OCI-LY1 (cell line): ENCODE results near the gene COX11.

Experiments
- H2AFZ ChIP-seq: fragments of 200-600 bp; sonication (generic), shearing (Covaris generic); 2 replicates; pipeline ENCODE4 v1.6.0; 2014; ENCODE audit warnings: antibody characterized with exemption, mild to moderate bottlenecking, low read length
- H3F3A ChIP-seq: fragments of 200-600 bp; sonication (generic), shearing (Covaris generic); 2 replicates; pipeline ENCODE4 v1.6.0; 2014; ENCODE audit warnings: mild to moderate bottlenecking, antibody characterized with exemption, low read length, moderate library complexity; ENCODE audit not compliant: insufficient read depth
- H3K27ac ChIP-seq: fragments of 200-600 bp; sonication (generic); 2 replicates; pipeline ENCODE4 v1.5.1; 2014; ENCODE audit warnings: low read length, mixed run types, mild to moderate bottlenecking, low read depth; ENCODE audit not compliant: poor library complexity, severe bottlenecking
- H3K27me3 ChIP-seq: fragments of 200-600 bp; sonication (generic); 2 replicates; pipeline ENCODE4 v1.6.0; 2014; ENCODE audit warnings: antibody characterized with exemption, mild to moderate bottlenecking, low read length, moderate library complexity; ENCODE audit not compliant: insufficient read depth
- H3K36me3 ChIP-seq: fragments of 200-600 bp; sonication (generic); 2 replicates; pipeline ENCODE4 v1.6.1; 2014; ENCODE audit warnings: mild to moderate bottlenecking, antibody characterized with exemption, low read length, moderate library complexity, mixed read lengths; ENCODE audit not compliant: insufficient read depth
- H3K4me1 ChIP-seq: fragments of 200-600 bp; sonication (generic); 2 replicates; pipeline ENCODE4 v1.5.1; 2014; ENCODE audit warnings: mild to moderate bottlenecking, low read length, moderate library complexity; ENCODE audit not compliant: insufficient read depth, severe bottlenecking
- H3K4me2 ChIP-seq: fragments of 200-600 bp; sonication (generic), shearing (Covaris generic); 2 replicates; pipeline ENCODE4 v1.6.1; 2014; ENCODE audit warnings: low read length
- H3K4me3 ChIP-seq: fragments of 200-600 bp; sonication (generic); 2 replicates; pipeline ENCODE4 v1.5.1; 2014; ENCODE audit warnings: low read length, low read depth, mild to moderate bottlenecking, mixed read lengths; ENCODE audit not compliant: poor library complexity, severe bottlenecking
- H3K79me2 ChIP-seq: fragments of 200-600 bp; shearing (Covaris generic); 2 replicates; pipeline ENCODE4 v1.6.1; 2016; ENCODE audit warnings: mixed run types, low read length, mixed read lengths; ENCODE audit not compliant: insufficient read depth
- H3K9ac ChIP-seq: fragments of 200-600 bp; sonication (generic), shearing (Covaris generic); 2 replicates; pipeline ENCODE4 v1.6.1; 2014; ENCODE audit warnings: mild to moderate bottlenecking, low read length, mixed read lengths
- H3K9me2 ChIP-seq: fragments of 200-600 bp; sonication (generic), shearing (Covaris generic); 2 replicates; pipeline ENCODE4 v1.6.1; 2014; ENCODE audit warnings: low read depth, mild to moderate bottlenecking, low read length, mixed read lengths
- H3K9me3 ChIP-seq: fragments of 200-600 bp; shearing (Covaris generic); 2 replicates; pipeline ENCODE4 v1.6.1; 2014; ENCODE audit warnings: low read length, mixed read lengths
- H4K20me1 ChIP-seq: fragments of 200-600 bp; sonication (generic), shearing (Covaris generic); 2 replicates; pipeline ENCODE4 v1.6.0; 2016; ENCODE audit warnings: mild to moderate bottlenecking, low read length; ENCODE audit not compliant: insufficient read depth
- EZH2 ChIP-seq: fragments of 200-600 bp; sonication (generic), shearing (Covaris generic); IDR thresholded peaks from 2 replicates; pipeline ENCODE4 v1.8.0; 2017; ENCODE audit warnings: borderline replicate concordance, mixed run types, mild to moderate bottlenecking, antibody characterized with exemption, low read length, moderate library complexity, mixed read lengths
- TF ChIP-seq, protein P1 (sequence below): fragments of 200-600 bp; sonication (generic), shearing (Covaris generic); IDR thresholded peaks from 2 replicates; pipeline ENCODE4 v1.5.1; 2017; ENCODE audit warnings: mild to moderate bottlenecking, antibody characterized with exemption, low read length, moderate library complexity, mixed read lengths

The COX11 gene

DNA sequence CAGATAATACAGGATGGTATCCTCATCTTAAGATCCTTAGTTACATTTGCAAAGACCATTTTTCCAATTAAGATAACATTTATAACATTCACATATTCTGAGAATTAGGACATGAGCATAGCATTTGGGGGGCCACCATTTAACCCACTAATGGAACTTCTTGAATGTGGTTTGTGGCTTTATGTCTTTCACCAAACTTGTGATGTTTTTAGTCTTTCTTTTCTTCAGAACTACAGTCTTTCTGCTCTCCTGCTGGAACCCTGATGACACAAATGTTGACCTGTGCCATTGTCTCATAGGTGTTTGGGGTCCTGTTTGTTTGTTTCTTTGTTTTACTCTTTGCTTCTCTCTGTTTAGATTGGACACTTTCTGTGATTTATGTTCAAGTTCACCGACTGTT is 23.2 kb downstream of the COX11 start:
- Histone ChIP-seq H3F3A (no peaks in the 10 kb centered on the region), H3K79me2 (no peaks in the 10 kb centered on the region), H3K36me3 (no peaks in the 10 kb centered on the region), H3K9me3 (no peaks in the 10 kb centered on the region), H3K9ac (no peak overlapping the region), H4K20me1 (no peaks in the 10 kb centered on the region), H3K27me3 (peaks cover 3% of the 10 kb centered on the region; the same call in 1 of the 2 replicates), H3K9me2 (no peaks in the 10 kb centered on the region), H3K27ac (no peak overlapping the region), H3K4me1 (no peaks in the 10 kb centered on the region), H2AFZ (no peak overlapping the region), H3K4me2 (no peak overlapping the region), H3K4me3 (no peak overlapping the region)
- TF ChIP-seq, protein P1, sequence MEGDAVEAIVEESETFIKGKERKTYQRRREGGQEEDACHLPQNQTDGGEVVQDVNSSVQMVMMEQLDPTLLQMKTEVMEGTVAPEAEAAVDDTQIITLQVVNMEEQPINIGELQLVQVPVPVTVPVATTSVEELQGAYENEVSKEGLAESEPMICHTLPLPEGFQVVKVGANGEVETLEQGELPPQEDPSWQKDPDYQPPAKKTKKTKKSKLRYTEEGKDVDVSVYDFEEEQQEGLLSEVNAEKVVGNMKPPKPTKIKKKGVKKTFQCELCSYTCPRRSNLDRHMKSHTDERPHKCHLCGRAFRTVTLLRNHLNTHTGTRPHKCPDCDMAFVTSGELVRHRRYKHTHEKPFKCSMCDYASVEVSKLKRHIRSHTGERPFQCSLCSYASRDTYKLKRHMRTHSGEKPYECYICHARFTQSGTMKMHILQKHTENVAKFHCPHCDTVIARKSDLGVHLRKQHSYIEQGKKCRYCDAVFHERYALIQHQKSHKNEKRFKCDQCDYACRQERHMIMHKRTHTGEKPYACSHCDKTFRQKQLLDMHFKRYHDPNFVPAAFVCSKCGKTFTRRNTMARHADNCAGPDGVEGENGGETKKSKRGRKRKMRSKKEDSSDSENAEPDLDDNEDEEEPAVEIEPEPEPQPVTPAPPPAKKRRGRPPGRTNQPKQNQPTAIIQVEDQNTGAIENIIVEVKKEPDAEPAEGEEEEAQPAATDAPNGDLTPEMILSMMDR = no peak
- no peak for TF ChIP-seq EZH2

DNA sequence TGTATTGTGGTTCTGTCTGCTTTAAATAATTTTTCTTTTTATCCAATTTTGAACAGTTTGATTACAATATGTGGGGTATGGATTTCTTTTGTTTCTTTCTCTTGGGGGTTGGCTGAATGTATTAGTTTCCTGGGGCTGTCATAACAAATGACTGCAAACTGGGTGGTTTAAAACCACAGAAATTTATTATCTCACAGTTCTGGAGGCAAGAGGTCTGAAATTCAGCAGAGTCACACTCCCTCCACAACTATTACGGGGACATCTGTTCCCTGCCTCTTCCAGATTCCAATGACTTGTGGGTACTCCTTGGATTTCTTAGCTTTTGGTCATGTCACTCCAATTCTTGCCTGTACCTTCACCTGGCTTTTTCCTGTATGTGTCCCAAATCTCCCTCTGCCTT is 23.7 kb downstream of the COX11 start:
- Histone ChIP-seq H3K36me3 (no peaks in the 10 kb centered on the region), H2AFZ (no peak overlapping the region), H3K9ac (no peak overlapping the region), H3K79me2 (no peaks in the 10 kb centered on the region), H3K4me2 (no peak overlapping the region), H4K20me1 (no peaks in the 10 kb centered on the region), H3K9me3 (no peaks in the 10 kb centered on the region), H3F3A (no peaks in the 10 kb centered on the region), H3K9me2 (no peaks in the 10 kb centered on the region), H3K4me3 (no peak overlapping the region), H3K27ac (no peak overlapping the region), H3K27me3 (peaks cover 3% of the 10 kb centered on the region; the same call in 1 of the 2 replicates), H3K4me1 (no peaks in the 10 kb centered on the region)
- TF ChIP-seq, protein P1 = no peak
- TF ChIP-seq EZH2 = no peak

DNA sequence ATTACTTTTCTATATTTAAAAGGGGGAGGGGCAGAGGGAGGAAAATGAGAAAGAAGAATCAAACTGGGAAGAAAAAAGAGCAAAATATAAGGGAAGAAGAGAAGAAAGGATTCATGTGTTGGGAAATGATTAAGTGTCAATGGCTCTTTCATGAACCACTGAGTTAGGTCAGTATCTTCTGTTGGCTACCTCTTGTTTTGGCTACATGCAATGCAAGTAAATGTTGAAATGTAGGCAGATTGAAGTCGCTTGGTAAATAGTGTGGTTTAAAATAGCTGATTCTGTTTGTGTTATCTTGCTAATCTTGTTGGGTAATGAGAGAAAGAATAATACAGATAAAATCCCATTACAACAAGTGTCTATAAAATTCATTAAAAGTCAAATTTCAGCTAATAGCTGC is 27.2 kb downstream of the COX11 start:
- Histone ChIP-seq H3K4me1 (no peaks in the 10 kb centered on the region), H3K27ac (no peak overlapping the region), H4K20me1 (no peaks in the 10 kb centered on the region), H3K9ac (no peak overlapping the region), H3K9me2 (no peaks in the 10 kb centered on the region), H3F3A (no peaks in the 10 kb centered on the region), H3K9me3 (no peaks in the 10 kb centered on the region), H3K4me3 (no peak overlapping the region), H3K79me2 (no peaks in the 10 kb centered on the region), H2AFZ (no peak overlapping the region), H3K27me3 (peaks cover 3% of the 10 kb centered on the region; the same call in 1 of the 2 replicates), H3K4me2 (no peak overlapping the region), H3K36me3 (no peaks in the 10 kb centered on the region)
- TF ChIP-seq EZH2 = no peak
- TF ChIP-seq, protein P1 = no peak
